AG10803 (cell line): ENCODE data around the gene HOXD11.
A peak's percentile ranks its signal among the peaks of the same experiment; 100 is the strongest.

ENCODE experiments used
- DNase-seq: peaks from one replicate; pipeline ENCODE4 v3.0.0; 2010; ENCODE audit warnings: low read depth
- H3K4me3 ChIP-seq: 2 replicates; pipeline ENCODE4 v1.5.1; 2011; ENCODE audit warnings: mild to moderate bottlenecking, low read length, control low read depth
- CTCF ChIP-seq: conservative IDR thresholded peaks from 2 replicates; pipeline ENCODE4 v1.5.1; 2011; ENCODE audit warnings: mild to moderate bottlenecking, low read length, control low read depth, inconsistent platforms

HOXD11 gene

GRCh38 chr2:176121190-176122051 is 14.3 kb downstream of the HOXD11 start:
- no peak overlapping the region for H3K4me3 ChIP-seq
- DNase-seq, result no peak
- TF ChIP-seq CTCF, result no peak

GRCh38 chr2:176122052-176122682 is 15.1 kb downstream of the HOXD11 start:
- no peak for DNase-seq
- TF ChIP-seq CTCF, result no peak
- H3K4me3 ChIP-seq, result peak overlapping the region; percentile 66

GRCh38 chr2:176122683-176123410 is 15.8 kb downstream of the HOXD11 start, which contains the start of gene HOXD9:
TSS of gene HOXD9 (plus strand) at chr2:176122719. CDS start at chr2:176122769, 50 bp downstream.
- DNase-seq, result peak; percentile 84
- H3K4me3 ChIP-seq, result peak within 1 kb of the TSS; percentile 66
- no peak for TF ChIP-seq CTCF

- H3K4me3 ChIP-seq, result peak overlapping the region; percentile 66
These were observed 16.5 kb downstream of the HOXD11 start for GRCh38 chr2:176123411-176124109.

GRCh38 chr2:176124110-176124946 is 17.2 kb downstream of the HOXD11 start:
- DNase-seq, result no peak
- no peak for TF ChIP-seq CTCF
- no peak overlapping the region; the same call in 1 of the 2 replicates for H3K4me3 ChIP-seq

More at GRCh38 chr2:176123411-176124109, 16.5 kb downstream of the HOXD11 start:
- no peak for TF ChIP-seq CTCF
- no peak for DNase-seq
